Erythroblast (primary cell): ENCODE results near the gene C1QTNF8.

Source experiments
- GATA1 ChIP-seq: IDR thresholded peaks from 2 replicates; pipeline ENCODE4 v1.6.1; 2011; ENCODE audit warnings: low read depth, mild to moderate bottlenecking, control low read depth, low read length, moderate library complexity
- POLR2A ChIP-seq: IDR thresholded peaks from 2 replicates; pipeline ENCODE4 v1.6.1; 2011; ENCODE audit warnings: mild to moderate bottlenecking, low read length

GRCh38 chr16:1049976-1050247 is 46.1 kb downstream of the C1QTNF8 start:
- no peak for TF ChIP-seq POLR2A
- no peak for TF ChIP-seq GATA1
